PFSK-1 (cell line): Measurements from ENCODE around the gene HPCAL1.

Experiments
- FOXP2 ChIP-seq: optimal IDR thresholded peaks from 2 replicates; pipeline ENCODE3; 2011; ENCODE audit warnings: borderline replicate concordance, control low read depth, inconsistent platforms; ENCODE audit not compliant: insufficient read depth; ENCODE audit errors: extremely low read length, extremely low read depth
- POLR2AphosphoS5 ChIP-seq: IDR thresholded peaks from 2 replicates; pipeline ENCODE4 v1.6.1; 2012; ENCODE audit warnings: low read depth, mild to moderate bottlenecking, control low read depth, low read length, moderate library complexity
- SIN3A ChIP-seq: IDR thresholded peaks from 2 replicates; pipeline ENCODE4 v1.6.1; 2012; ENCODE audit warnings: mild to moderate bottlenecking, low read length, moderate library complexity, borderline replicate concordance; ENCODE audit not compliant: insufficient read depth
- TAF1 ChIP-seq: IDR thresholded peaks from 2 replicates; pipeline ENCODE4 v1.6.1; 2012; ENCODE audit warnings: low read length, control low read depth, borderline replicate concordance; ENCODE audit not compliant: insufficient read depth
- TF ChIP-seq, protein P1 (sequence below), 2 experiments: IDR thresholded peaks; 2 replicates each; pipeline versions ENCODE4 v1.6.1 to v1.8.0; 2011 to 2012; ENCODE audit warnings: low read depth in 2 of 2, low read length in 2 of 2, control low read depth in 1 of 2, inconsistent platforms in 1 of 2, mild to moderate bottlenecking in 1 of 2, moderate library complexity in 1 of 2; ENCODE audit not compliant: insufficient read depth in 1 of 2

DNA sequence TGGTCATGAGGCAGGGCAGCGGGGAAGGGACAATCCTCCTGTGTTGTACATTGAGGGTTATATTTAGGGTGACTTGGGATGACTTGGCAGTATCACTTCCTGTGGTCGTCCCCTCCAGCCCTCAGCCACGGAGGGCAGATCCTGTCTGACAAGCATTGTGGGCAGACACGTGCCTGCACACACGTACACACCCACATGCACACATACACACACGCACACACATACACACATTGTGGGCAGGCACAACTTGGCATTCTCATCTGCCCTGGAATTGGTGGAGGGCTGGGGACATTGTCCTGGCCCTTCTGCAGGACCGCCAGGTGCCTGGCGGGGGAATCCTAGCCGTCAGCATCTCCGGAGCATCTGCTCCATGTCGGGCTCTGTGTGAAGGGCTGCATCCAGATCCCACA, 97.9 kb downstream of the HPCAL1 start:
- no peak for TF ChIP-seq POLR2AphosphoS5
- TF ChIP-seq TAF1: no peak
- TF ChIP-seq, protein P1, sequence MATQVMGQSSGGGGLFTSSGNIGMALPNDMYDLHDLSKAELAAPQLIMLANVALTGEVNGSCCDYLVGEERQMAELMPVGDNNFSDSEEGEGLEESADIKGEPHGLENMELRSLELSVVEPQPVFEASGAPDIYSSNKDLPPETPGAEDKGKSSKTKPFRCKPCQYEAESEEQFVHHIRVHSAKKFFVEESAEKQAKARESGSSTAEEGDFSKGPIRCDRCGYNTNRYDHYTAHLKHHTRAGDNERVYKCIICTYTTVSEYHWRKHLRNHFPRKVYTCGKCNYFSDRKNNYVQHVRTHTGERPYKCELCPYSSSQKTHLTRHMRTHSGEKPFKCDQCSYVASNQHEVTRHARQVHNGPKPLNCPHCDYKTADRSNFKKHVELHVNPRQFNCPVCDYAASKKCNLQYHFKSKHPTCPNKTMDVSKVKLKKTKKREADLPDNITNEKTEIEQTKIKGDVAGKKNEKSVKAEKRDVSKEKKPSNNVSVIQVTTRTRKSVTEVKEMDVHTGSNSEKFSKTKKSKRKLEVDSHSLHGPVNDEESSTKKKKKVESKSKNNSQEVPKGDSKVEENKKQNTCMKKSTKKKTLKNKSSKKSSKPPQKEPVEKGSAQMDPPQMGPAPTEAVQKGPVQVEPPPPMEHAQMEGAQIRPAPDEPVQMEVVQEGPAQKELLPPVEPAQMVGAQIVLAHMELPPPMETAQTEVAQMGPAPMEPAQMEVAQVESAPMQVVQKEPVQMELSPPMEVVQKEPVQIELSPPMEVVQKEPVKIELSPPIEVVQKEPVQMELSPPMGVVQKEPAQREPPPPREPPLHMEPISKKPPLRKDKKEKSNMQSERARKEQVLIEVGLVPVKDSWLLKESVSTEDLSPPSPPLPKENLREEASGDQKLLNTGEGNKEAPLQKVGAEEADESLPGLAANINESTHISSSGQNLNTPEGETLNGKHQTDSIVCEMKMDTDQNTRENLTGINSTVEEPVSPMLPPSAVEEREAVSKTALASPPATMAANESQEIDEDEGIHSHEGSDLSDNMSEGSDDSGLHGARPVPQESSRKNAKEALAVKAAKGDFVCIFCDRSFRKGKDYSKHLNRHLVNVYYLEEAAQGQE (IDR thresholded peaks at IDR 0.05; ENCODE audit: insufficient read depth in 1 of 2, low read depth in 2 of 2, low read length in 2 of 2): no peak
- TF ChIP-seq SIN3A: no peak
- TF ChIP-seq FOXP2: no peak
